Amniotic stem cell (primary cell): Measurements from ENCODE around the gene DYSF.
A peak's percentile ranks its signal among the peaks of the same experiment; 100 is the strongest.

Experiments
- DNase-seq: peaks from one replicate; lab custom pipeline; 2025; lab: John Stamatoyannopoulos, UW

DYSF gene

DNA sequence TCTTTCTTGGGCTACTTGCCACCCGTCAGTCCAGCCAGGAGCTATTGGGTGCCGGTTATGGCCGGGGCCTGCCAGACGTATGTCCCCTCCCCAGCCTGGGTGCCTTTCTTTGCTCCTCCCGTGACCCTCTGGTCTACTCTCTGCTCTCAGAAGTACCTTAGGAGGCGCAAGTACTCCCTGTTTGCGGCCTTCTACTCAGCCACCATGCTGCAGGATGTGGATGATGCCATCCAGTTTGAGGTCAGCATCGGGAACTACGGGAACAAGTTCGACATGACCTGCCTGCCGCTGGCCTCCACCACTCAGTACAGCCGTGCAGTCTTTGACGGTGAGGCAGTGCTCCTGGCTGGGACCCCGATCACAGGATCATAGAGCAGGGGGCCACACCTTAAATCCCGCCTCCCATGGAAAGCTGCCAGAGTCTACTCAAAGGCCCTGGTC lies 99.5 kb downstream of the DYSF start:
- no peak for DNase-seq

DNA sequence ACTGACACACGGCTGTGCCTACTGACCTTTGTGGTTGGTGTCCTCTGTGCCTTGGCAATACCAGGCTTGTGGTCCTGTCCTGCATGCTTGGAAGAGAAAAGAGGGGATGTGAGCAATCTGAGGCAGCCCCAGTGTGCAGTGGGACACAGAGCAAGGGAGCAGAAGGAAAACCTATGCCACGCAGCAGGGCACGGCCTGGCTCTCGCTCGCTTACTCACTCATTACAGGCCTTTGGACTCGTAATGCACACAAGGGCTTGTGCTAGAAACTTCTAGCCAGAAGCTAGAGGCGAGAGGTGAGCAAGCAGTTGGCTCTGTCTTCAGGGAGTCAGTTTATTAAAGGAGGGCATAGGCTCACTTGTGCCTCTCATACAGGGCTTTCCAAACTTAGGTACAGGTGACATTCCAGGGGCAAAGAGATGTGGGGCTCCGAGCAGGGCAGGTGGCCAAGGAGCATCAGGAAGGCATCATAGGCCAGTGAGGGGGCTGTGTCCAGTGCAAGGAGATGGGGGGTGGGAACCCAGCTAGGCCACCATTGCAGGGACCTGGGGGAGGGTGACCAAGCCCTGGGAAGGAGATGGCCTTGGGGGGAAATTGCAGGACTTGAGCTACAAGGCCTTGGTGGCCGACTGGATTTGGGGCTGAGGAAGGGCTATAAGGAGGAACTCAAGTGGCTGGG lies 100.8 kb downstream of the DYSF start:
- DNase-seq, result no peak

DNA sequence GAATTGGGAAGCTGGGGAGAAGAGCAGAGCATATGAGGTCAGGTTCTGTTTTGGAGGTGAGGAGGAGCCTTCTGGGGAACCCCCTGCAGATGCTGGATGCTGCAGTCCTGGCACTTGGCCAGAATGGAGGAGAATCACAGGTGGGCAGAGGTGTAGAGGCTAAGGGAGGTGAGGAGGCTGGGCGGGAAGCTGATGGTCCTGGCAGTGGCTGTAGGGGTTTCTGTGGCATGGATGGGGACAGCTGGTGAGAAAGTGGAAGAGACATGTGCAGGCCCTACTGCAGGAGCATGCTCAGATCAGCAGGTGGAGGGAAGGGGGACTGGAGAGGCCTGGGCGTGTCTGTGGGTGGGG lies 101.3 kb downstream of the DYSF start:
- no peak for DNase-seq

DNA sequence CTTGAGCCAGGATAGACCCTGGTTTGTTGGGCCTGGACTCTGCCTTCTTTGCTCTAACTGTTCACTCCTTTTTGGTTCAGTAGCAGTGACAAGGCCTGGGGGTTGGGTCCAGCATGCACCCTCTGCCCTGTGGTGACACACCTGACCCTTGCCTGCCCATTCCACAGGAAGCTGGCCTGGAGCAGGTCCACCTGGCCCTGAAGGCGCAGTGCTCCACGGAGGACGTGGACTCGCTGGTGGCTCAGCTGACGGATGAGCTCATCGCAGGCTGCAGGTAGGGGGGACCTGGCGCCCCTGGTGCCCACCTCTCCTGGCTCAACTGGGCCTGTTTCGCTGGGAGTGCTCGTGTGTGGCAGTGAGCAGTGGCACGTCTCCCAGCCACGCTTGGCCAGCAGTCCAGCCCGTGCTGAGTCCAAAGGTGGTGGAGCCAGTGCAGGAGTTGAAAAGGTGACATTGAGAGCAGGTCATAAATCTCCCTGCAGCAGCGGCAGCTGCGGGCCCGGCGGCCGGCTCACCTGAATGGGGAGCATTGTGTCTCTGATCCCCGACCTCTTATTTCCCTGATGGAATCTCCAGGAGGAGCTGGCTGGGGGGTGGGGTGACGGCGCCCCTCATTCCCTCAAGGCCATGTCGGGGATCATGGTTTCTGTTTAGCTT lies 102.6 kb downstream of the DYSF start:
- no peak for DNase-seq

DNA sequence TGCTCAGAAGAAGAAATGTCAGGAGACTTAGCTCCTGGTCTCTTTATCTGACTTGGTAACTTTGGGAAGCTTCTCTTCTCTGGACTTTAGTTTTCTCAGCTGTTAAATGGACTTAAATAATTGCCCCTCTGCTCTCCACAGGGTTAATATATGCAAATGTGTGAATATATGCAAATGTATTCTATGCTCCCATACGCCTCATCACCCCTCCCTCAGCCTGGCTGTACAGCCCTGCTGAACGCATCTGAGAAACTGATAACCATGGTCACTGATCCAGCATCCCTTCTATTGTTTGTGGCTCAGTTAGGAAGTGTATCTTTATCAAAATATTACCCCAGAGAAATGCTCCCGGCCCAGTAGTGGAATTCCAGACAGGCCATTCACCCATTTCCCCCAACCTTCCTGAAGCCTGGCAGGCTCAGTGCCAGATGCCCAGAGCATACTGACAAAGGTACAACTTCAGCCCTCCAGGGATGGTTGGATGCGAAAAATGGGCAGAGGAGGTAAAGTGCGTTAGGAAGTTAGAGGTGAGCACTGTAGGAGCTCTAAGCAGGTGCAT lies 103.4 kb downstream of the DYSF start:
- DNase-seq, result no peak

DNA sequence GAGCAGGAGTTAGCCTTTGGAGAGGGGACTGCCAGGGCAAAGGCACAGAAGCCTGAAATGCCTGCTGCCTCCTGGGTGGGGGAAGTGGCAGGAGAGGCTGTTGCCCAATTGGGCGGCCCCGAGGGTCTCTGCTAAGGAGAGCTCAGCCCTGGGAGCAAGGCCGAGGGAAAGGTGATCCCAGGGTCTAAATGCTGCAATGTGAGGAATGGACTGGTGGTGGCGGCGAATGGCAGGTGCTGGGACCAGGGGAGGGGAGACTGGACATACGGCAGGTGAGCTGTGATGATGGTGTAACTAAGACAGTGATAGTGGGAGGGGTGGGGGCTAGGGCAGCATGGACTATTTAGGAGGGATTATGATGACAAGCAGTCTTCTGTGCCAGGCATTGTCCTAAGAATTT lies 104.0 kb downstream of the DYSF start:
- no peak for DNase-seq

DNA sequence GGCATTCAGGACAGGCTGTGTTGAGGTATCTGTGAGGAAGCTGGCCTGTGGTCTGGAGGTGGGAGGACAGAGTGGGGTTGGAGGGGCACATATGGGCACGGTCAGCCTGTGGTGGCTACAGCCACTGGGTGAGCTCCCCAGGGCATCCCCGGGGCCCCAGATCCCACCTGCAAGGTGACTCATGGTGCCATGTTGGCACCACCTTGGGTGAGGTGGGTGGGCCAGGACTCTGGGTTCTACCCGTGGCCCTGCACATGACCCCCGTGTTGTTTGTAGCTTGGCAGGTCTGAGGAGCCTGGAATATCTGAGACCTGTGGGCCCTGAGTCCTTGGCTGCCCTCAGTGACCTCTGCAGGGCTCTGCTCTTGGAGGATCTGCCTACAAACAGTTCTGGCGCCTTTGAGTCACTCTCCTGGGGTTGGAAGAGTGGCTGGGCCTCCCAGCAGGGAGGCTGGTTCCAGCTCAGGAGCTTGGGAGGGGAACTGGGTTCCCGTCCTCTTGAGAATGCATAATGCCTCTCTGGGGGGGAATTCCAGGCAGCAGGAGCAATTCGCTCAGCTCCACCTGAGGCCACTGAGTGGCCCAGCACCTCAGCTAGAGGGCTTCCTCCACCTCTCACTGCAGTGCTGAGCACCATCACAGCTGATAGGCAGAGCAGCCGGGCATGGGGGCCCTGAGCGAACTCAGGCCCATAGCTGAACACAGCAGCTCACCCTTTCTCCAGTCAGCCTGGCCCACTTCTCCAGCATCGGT lies 105.1 kb downstream of the DYSF start:
- no peak for DNase-seq

DNA sequence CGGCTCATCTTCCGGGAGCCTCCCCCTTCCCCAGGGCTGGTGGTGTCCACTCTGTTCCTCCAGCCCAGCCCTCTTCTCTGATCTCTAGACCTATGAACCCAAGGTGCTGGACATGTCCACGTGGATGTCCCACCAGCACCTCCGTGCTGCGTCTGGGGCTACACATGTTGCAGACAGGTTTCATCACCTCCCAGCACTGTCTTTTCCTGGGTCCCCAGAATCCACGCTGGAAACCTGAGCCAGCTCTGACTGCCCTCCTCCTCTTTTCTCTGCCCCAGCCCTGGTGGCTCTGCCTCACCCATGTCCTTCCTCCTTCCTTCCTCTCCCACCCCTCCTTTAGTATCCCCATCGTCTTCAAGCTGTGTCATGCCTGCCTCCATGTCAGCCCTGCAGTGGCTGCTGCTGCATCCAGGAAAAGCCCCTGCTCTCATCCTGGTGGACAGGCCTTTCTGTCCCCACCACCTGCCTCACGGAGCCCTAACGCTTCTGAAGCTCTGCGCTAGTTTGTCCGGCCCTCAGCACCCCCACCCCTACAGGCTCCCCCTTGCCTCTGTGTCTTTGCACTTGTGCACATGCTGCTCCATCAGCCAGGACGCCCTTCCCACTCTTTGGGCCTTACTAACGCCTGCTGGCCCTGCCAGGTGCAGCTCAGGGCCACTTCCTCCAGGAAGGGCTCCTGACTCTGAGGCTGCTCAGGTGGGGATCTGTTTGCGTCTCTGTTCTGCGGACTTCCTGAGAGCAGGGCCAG lies 105.9 kb downstream of the DYSF start:
- DNase-seq, result no peak

DNA sequence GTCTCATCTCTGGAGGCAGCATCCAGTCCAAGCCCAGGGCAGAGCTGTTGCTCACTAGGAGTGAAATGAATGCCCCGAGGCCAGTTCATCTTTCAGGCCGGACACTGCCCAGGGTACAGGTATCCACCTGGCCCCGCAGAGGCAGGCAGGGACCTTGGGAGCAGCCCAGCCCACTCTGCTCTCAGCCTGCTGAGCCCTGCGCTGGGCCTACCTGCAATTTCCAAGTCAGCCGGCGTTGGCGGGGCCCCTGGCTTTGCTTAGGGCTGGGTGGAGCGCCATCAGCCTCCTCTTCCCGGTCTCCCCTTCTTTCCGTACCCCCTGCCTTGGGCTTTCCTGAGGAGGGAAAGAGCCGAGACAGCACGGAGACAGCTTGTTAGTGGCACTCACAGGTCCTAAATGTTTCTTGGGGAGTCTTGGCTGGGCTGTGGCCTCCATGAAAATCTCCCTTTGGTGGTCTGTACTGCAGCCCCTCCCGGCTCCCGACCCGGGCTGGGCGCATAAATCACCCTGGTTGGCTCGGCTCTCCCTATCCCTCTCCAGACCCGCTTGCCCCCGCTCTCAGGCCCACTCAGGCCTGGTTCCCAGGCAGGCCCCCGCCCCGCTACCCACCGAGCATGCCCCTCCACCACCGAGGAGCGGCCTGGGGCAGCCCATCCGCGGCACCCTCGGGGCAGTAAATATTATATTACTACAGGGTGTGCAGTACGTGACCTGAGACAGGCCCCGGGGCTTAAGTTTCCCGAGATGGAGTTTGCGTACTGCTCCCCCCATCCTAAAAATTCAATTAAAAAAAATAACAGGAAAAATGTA lies 106.7 kb downstream of the DYSF start:
- DNase-seq, result no peak

DNA sequence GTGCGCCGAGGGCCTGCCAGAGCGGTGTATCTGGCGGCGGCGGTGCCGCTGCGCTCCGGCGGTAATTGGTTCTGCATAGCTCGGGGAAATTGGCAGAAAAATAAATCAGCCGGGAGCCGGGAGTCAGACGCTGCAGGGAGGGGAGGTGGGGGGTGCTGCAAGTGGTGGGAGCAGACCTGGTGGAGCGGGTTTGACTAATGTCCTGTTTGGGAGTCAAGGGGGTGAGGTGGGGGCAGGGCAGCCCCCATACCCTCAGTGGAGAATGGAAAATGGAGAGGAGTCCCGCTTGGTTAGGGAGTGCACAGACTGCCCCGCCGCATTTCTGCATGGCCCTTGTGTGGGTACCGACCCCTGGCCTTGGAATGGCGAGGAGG lies 107.3 kb downstream of the DYSF start:
- no peak for DNase-seq

DNA sequence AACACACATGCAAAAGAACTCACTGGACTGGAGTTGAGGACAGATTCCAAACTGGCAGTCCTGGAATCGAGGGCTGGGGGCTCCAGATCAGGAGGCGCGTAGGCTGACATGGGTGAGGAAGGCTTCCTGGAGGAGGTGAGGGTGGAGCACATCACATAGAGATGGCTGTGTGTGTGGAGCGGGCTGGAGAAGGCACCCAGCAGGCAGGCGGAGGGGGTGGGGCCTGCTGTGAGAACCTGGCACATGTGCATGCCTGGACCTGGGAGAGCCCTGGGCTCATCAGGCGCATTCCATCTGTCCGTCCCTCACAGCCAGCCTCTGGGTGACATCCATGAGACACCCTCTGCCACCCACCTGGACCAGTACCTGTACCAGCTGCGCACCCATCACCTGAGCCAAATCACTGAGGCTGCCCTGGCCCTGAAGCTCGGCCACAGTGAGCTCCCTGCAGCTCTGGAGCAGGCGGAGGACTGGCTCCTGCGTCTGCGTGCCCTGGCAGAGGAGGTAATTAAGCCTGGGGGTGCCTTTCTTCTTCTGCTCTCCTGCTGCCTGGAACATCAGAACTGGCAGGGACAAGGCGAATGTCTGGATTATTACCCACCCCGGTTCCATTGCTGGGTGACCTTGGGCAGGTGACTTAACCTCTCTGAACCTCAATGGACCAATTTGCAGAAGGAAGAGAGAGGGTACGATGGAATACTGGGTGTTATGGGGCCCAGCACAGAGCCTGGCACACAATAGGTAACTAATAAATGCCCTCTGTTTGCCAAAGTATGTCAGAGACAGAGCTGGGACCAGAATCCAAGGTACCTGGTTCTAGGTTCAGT lies 108.3 kb downstream of the DYSF start:
- no peak for DNase-seq

DNA sequence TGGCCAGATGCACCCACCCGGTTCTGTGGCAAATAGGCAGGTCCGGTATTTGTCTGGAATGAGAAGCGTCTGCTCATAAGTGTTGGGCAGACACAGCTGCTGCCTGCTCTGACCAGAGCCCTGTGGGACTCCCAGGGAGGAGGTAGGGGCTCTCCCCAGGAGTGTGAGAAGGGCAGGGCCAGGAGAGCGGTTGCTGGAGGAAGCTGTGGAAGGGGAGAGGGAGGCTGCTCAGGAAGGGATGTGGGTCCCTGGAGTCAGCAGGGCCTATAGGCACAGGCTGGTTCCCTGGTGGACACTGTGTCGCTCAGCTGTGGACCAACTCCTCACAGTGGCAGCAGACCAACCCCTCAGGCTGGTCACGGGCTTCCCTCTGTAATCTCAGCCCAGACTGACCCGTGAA lies 109.2 kb downstream of the DYSF start:
- no peak for DNase-seq

DNA sequence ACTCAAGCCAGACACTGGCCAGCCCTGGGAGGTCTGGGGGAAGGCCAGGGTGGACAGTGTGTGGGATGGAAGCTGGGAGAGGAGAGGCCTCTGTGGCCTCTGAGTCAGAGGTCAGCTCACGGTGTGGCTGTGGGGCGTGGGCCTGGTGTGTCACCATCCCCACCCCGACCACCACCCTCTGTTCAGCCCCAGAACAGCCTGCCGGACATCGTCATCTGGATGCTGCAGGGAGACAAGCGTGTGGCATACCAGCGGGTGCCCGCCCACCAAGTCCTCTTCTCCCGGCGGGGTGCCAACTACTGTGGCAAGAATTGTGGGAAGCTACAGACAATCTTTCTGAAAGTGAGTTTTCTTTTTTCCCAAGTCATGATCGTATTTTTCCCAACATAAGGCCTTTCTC lies 110.5 kb downstream of the DYSF start:
- no peak for DNase-seq

DNA sequence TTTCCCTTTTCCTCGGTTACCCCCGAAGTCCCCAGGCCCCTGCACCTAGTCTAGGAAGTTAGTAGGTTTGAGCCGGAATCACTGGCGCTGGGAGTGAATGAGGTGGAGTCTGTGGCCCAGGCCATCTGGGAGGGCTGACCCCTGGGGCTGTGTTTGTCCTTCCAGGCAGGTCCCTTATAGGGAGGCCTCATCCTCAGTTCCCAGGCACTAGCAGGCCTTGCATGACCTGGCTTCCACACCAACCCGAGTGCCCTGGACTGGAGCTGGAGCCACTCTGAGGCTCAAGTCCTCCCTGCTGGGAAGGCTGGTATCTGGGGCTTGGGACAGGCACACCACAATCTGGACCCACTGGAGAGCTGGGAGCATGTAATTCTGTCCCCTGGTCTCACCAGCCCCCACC lies 111.0 kb downstream of the DYSF start:
- no peak for DNase-seq

DNA sequence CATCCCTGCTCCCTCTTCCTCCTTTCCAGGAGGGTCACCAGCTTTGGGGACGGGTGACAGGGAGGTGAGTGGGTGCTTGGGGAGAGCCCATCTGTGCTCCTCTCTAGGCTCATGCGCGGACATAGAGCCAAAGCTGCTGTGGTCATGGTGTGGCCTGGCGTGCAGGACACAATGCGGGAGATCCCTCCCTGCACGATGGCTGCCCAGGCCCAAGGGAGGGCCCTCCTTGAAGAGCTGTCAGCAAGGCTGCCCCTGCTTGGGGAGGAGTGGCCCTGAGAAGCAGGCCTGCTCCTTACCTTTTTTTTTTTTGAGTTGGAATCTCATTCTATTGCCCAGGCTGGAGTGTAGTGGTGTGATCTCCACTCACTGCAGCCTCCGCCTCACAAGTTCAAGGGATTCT lies 111.4 kb downstream of the DYSF start:
- no peak for DNase-seq

DNA sequence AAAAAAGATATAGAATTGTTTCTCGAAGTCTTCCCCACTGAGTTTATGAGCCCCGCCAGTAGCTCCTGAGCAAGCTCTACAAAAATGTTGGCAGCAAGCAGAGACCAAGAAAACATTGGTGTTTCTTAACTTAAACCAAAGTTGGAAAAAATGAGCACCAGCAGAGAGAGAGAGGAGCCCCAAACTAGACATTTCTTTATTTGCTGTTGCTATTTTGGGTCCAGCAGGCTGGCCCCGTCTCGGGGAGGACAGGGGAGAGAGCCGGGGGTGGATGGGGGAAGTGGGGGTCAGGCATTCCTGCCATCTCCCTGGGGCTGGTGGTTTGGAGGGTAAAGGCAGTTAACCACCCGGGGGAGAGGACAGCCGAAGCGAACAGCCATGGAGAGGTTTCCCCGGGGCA lies 113.0 kb downstream of the DYSF start:
- peak; percentile 8 for DNase-seq

DNA sequence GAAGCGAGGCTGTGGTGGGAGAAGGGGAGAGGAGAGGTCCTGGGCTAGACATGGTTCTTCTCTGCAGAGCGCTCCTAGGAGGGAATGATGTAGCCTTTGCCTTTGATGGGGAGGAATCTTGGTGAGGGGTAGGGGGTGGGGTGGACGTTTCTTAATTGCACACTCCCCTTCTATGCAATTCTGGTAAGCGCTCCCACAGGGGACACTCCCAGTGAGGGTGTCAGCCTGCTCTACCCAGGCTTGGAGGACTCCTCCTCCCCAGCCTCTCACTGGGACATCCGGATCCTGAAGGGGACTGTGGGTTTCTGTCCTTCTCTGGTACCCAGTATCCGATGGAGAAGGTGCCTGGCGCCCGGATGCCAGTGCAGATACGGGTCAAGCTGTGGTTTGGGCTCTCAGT lies 114.3 kb downstream of the DYSF start:
- no peak for DNase-seq

DNA sequence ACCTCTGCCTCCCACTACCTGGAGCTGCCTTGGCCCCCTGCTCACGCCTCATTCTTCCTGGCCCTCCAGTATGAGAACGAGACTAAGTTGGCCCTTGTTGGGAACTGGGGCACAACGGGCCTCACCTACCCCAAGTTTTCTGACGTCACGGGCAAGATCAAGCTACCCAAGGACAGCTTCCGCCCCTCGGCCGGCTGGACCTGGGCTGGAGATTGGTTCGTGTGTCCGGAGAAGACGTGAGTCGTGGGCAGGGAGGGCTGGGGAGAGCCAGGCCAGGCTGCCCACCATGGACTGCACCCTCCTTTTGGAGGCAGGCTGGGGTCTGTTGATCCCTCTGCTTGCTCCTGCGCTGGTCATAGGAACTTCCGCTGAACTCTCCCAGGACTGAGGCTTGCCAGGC lies 114.7 kb downstream of the DYSF start:
- no peak for DNase-seq

DNA sequence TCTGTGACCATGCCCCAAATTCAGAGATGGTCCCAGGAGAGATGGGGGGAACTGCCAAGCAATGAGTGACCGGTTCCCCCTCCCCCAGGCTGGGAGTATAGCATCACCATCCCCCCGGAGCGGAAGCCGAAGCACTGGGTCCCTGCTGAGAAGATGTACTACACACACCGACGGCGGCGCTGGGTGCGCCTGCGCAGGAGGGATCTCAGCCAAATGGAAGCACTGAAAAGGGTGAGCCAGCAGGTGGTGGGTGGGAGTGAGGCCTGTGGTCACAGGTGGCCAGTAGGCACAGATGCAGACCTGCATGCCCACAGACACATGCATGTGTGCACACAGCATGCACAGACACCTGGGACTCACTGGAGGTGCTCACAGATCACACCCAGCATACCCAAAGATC lies 117.2 kb downstream of the DYSF start:
- no peak for DNase-seq

DNA sequence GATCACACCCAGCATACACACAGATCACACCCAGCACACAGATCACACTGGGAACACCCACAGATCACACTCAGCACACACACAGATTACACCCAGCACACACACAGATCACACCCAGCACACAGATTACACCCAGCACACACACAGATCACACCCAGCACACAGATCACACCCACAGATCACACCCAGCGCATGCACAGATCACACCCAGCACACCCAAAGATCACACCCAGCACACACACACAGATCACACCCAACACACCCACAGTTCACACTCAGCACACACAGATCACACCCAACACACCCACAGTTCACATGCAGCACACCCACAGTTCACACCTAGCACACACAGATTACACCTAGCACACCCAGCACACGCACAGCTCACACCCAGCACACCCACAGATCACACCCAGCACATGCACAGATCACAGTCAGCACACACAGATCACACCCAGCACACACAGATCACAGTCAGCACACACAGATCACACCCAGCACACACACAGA lies 117.6 kb downstream of the DYSF start:
- no peak for DNase-seq

DNA sequence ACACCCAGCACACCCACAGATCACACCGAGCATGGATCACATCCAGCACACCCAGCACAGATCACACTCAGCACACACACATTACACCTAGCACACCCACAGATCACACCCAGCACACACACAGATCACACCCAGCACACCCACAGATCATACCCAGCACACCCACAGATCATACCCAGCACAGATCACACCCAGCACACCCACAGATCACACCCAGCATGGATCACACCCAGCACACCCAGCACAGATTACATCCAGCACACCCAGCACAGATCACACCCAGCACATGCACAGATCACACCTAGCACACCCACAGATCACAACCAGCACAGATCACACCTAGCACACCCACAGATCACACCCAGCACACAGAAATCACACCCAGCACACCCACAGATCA lies 118.6 kb downstream of the DYSF start:
- no peak for DNase-seq
